Measurements from ENCODE around the gene CYP21A2.

CYP21A2 gene

GRCh38 chr6:32083812-32084768 is 45.9 kb downstream of the CYP21A2 start:
- DNase-seq = no peak

- no peak for DNase-seq
These were observed 46.6 kb downstream of the CYP21A2 start for GRCh38 chr6:32084780-32085179.

GRCh38 chr6:32085759-32086459 is 47.7 kb downstream of the CYP21A2 start:
- DNase-seq = no peak

- peak; percentile 70 for DNase-seq
These were observed 48.7 kb downstream of the CYP21A2 start for GRCh38 chr6:32086661-32087573.

GRCh38 chr6:32087574-32088486 is 49.6 kb downstream of the CYP21A2 start:
- no peak for DNase-seq

DNA sequence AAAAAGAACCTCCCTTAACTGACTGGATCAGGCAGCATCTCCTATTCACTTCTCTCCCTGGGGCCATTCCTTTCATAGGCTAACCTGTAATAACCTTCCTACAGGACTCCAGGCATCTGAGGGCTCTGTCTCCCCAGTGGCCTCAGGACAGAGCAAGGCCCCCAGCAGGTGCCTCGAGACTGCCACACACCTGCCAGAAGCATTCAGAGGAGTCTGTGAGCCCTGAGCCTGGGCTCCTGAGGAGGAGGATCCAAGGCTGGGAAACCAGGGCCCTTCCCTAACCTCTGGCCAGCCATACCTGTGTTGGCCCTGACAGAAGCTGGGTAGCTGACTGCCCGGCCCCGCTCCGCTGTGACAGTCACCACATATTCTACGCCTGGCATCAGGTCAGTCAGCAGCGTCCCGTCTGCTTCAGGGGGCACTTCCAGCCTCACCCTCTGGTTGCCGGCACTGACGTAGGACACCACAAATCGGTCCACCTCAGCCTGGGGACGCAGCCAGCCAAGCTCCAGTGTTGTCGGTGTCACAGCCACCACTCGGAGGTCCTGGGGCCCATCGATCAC is 50.4 kb downstream of the CYP21A2 start:
- DNase-seq = no peak

DNA sequence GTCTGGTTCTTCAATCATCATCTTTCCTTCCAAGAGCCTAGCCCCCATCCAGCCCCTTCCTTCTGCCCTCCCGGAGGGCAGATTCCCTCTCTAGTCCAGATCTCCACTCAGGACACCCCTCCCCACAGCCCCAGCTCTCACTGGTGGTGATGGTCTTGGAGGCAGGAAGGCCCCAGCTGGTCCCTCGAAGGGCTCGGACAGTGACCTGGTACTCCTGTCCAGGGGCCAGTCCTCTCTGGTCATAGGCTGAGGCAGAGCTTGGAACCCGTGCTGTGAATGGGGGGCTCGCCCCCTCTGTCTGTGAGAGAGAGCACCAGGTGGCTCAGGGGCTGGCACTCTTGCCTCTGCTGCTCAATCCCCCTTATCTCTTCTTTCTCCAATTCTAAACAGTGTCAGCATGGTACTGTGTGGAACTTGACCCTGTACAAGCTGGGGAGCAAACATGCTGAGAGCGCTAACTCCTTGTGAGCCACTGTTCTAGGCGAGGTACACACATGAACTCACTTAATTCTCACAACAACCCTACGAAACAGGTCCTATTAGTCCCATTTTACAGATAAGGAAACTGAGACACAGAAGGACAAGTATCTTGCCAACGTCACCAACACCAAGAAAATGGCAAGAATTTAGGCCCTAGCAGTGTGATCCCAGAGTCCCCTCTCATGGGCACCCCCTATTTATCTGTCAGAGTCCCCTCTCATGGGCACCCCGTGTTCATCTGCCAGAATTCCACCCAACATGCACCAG is 51.0 kb downstream of the CYP21A2 start:
- DNase-seq = no peak

All from MV-4-11 (cell line).